ENCODE data around the gene PODN.
A peak's percentile ranks its signal among the peaks of the same experiment; 100 is the strongest.

Gene PODN

GRCh38 chr1:53075206-53075605 is 13.2 kb downstream of the PODN start:
- no peak for DNase-seq

- no peak for DNase-seq
These were observed 13.7 kb downstream of the PODN start for GRCh38 chr1:53075761-53076163.

GRCh38 chr1:53076165-53076564 is 14.2 kb downstream of the PODN start:
- no peak for DNase-seq

GRCh38 chr1:53076721-53077598 is 14.9 kb downstream of the PODN start:
- DNase-seq, result no peak

- no peak for DNase-seq
These were observed 15.6 kb downstream of the PODN start for GRCh38 chr1:53077599-53077965.

GRCh38 chr1:53078333-53079101 is 16.5 kb downstream of the PODN start:
- no peak for DNase-seq

- DNase-seq, result no peak
These were observed 17.2 kb downstream of the PODN start for GRCh38 chr1:53079251-53079650.

GRCh38 chr1:53080041-53080440 is 18.0 kb downstream of the PODN start:
- no peak for DNase-seq

GRCh38 chr1:53080769-53081168 is 18.8 kb downstream of the PODN start:
- no peak for DNase-seq

- DNase-seq, result no peak
These were observed 19.5 kb downstream of the PODN start for GRCh38 chr1:53081384-53082066.

- DNase-seq, result no peak
These were observed 20.9 kb downstream of the PODN start for GRCh38 chr1:53082826-53083455.

GRCh38 chr1:53083636-53084588 is 21.9 kb downstream of the PODN start:
- DNase-seq, result no peak

- DNase-seq, result no peak
These were observed 22.6 kb downstream of the PODN start for GRCh38 chr1:53084589-53084971.

GRCh38 chr1:53085405-53085804 is 23.4 kb downstream of the PODN start:
- DNase-seq, result no peak

GRCh38 chr1:53086491-53087070 is 24.6 kb downstream of the PODN start:
- DNase-seq, result no peak

GRCh38 chr1:53087332-53088285 is 25.6 kb downstream of the PODN start:
- DNase-seq, result no peak

GRCh38 chr1:53088616-53089300 is 26.7 kb downstream of the PODN start:
- DNase-seq, result no peak

GRCh38 chr1:53089478-53090226 is 27.6 kb downstream of the PODN start:
- DNase-seq, result peak; percentile 17
